Measurements from ENCODE around the gene SREBF1. TPM values are rescaled to one million over a fixed set of nuclear protein-coding genes. Genes with fewer than 3 reads are reported as not detected.

Gene SREBF1
- polyA plus RNA-seq, 1 experiment: 13.6 TPM

- no peak overlapping the region for H3K4me3 ChIP-seq (ENCODE audit: low read depth, low read length)
- H3K9me3 ChIP-seq (ENCODE audit: control insufficient read depth, insufficient read depth, low read length): no peaks in the 10 kb centered on the region
- ChIA-PET CTCF (no interaction called here), POLR2A (no interaction called here)
- TF ChIP-seq, protein P1, sequence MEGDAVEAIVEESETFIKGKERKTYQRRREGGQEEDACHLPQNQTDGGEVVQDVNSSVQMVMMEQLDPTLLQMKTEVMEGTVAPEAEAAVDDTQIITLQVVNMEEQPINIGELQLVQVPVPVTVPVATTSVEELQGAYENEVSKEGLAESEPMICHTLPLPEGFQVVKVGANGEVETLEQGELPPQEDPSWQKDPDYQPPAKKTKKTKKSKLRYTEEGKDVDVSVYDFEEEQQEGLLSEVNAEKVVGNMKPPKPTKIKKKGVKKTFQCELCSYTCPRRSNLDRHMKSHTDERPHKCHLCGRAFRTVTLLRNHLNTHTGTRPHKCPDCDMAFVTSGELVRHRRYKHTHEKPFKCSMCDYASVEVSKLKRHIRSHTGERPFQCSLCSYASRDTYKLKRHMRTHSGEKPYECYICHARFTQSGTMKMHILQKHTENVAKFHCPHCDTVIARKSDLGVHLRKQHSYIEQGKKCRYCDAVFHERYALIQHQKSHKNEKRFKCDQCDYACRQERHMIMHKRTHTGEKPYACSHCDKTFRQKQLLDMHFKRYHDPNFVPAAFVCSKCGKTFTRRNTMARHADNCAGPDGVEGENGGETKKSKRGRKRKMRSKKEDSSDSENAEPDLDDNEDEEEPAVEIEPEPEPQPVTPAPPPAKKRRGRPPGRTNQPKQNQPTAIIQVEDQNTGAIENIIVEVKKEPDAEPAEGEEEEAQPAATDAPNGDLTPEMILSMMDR (IDR thresholded peaks at IDR 0.05; ENCODE audit: low read depth, low read length): 0 out of 2 replicates have a peak, but pooled peaks have one; percentile 10
- no peaks in the 10 kb centered on the region for H3K27me3 ChIP-seq (ENCODE audit: control insufficient read depth, insufficient read depth, low read length)
- no peak overlapping the region for H3K27ac ChIP-seq (ENCODE audit: low read depth, low read length)
- DNase-seq (ENCODE audit: low read depth, low spot score): no peak
Observed at GRCh38 chr17:17816831-17817551, 19.8 kb downstream of the SREBF1 start.

DNA sequence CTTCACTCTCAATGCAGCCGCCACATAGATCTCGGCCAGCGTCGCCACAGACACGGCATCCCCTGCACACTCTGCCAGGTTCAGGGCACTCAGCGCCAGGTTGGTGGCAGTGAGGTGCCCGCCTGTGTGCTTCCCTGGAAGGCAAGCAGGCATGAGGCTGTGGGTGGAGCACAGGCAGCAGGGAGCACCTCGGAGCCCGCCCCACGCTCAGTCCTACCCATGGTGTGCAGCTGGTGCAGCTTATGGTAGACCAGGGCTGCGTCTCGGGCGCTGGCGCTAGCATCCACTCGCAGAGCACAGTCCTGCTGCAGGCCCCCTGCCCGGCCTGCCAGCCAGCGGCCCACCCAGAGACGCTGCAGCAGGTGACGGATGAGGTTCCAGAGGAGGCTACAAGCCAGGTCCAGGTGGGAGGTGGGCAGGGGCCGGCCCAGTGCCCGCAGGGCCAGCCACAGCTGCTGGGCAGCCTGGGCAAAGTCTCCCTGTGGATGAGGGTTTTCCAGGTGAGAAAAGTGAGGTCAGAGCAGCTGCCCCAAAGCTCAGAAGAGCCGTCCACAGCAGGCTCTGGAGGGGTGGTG is 20.5 kb downstream of the SREBF1 start:
- TF ChIP-seq, protein P1 (IDR thresholded peaks at IDR 0.05; ENCODE audit: low read depth, low read length): no peak
- Histone ChIP-seq H3K27me3 (ENCODE audit: control insufficient read depth, insufficient read depth, low read length) (no peaks in the 10 kb centered on the region), H3K27ac (ENCODE audit: low read depth, low read length) (no peak overlapping the region), H3K4me3 (ENCODE audit: low read depth, low read length) (no peak overlapping the region), H3K9me3 (ENCODE audit: control insufficient read depth, insufficient read depth, low read length) (no peaks in the 10 kb centered on the region)
- POLR2A ChIA-PET: no interaction called here
- CTCF ChIA-PET: no interaction called here
- no peak for DNase-seq (ENCODE audit: low read depth, low spot score)

- no peak overlapping the region for H3K27ac ChIP-seq (ENCODE audit: low read depth, low read length)
- H3K27me3 ChIP-seq (ENCODE audit: control insufficient read depth, insufficient read depth, low read length): no peaks in the 10 kb centered on the region
- ChIA-PET CTCF (interaction anchor here (0.6 kb wide), 1 partner anchor 259 kb away, joined by 3 read pairs; no protein-coding TSS in a partner anchor), POLR2A (no interaction called here)
- DNase-seq (ENCODE audit: low read depth, low spot score): no peak
- H3K9me3 ChIP-seq (ENCODE audit: control insufficient read depth, insufficient read depth, low read length): no peaks in the 10 kb centered on the region; the same call in 1 of the 2 replicates
- TF ChIP-seq, protein P1 (IDR thresholded peaks at IDR 0.05; ENCODE audit: low read depth, low read length): no peak
- H3K4me3 ChIP-seq (ENCODE audit: low read depth, low read length): no peak overlapping the region
Observed at GRCh38 chr17:17815436-17816200, 21.2 kb downstream of the SREBF1 start.

DNA sequence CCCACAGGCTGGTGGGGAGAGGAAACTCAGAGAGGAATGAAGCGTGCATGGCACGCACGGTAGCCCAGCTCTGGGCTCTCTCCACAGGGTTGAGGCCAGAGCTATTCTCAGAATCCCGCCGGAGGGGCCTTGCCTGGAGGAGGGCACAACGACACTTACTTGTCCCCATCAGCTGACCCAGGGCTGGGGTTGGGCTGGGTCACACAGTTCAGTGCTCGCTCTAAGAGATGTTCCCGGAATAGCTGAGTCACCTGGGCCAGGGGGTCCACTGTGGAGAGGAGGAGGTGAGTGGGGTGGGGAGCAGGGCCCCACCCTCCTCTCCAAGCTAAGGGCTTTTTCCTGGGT is 21.8 kb downstream of the SREBF1 start:
- no peak for DNase-seq (ENCODE audit: low read depth, low spot score)
- Histone ChIP-seq H3K9me3 (ENCODE audit: control insufficient read depth, insufficient read depth, low read length) (peaks cover 5% of the 10 kb centered on the region; the same call in 1 of the 2 replicates), H3K4me3 (ENCODE audit: low read depth, low read length) (no peak overlapping the region), H3K27ac (ENCODE audit: low read depth, low read length) (no peak overlapping the region), H3K27me3 (ENCODE audit: control insufficient read depth, insufficient read depth, low read length) (no peaks in the 10 kb centered on the region)
- TF ChIP-seq, protein P1 (IDR thresholded peaks at IDR 0.05; ENCODE audit: low read depth, low read length): no peak
- ChIA-PET CTCF (interaction anchor here (0.6 kb wide), 1 partner anchor 259 kb away, joined by 3 read pairs; no protein-coding TSS in a partner anchor), POLR2A (no interaction called here)

Data from AG04450 (cell line).